ENCODE results near the gene RAC2.

The RAC2 gene

DNA sequence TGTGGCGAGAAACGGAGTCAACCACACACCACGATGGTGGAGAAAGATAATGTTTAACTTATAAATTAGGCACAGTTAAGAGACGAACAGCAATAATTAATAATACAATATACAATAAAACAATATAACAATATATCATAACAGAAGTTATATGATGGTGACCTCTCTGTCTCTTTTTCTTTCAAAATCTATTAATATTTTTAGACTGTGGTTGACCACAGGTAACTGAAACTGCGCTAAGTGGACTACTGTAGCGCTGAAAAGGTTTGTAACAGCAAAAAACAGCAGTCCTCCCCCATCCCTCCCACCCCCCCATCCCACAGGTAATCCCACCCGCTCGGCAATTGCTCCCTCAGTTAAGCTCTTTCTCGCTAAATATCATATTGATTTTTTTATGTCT lies 28.2 kb downstream of the RAC2 start:
- DNase-seq, result no peak

DNA sequence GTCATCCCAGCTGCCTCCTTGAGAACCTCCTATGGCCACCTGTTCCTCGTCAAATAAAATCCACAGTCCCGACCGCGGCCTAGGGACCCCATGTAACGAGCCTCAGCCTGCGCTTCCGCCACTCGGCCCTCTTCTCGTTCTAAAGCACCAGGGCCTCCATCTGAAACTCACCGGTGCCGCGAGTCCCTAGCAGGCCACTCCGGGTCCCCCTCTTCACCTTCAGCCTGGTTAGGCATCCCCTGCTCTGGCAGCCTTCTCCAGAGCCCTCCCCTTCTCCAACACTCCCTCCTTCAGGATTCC lies 29.4 kb downstream of the RAC2 start:
- DNase-seq, result no peak

DNA sequence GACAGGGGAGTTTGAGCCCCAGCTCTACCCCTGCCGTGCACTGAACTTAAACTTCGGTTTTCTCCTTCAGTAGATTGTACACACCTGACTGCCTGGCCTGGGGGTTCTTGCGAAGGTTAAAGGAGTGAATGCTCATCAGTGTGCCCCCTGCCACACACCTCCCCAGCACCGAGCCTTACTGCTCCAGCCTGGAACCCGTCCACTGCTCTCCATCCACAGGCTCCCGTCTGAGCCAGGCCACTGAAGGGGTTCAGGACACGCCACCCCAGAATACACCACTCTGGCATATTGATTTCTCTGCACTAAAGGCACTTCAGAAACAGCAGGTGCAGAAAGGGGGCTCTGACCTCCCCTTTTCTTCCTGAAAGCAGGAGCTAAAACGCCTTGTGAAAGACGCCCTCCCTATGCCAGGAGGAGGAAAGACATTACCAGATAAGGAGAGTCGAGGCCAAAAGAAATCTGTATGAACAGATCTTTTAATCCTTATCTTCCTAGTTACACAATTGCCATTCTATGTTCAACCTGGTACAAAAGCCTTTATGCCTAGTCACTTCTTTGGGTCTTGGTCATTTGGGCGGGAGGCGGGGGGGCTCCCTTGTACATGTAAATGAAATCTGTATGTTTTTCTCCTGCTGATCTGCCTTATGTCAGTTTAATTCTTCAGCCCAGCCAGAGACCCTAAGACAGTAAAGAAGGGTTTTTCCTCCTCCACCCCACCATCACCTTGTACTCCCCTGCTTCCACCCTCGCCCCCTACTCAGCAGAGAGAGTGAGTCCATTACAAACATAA lies 29.9 kb downstream of the RAC2 start:
- DNase-seq, result no peak

DNA sequence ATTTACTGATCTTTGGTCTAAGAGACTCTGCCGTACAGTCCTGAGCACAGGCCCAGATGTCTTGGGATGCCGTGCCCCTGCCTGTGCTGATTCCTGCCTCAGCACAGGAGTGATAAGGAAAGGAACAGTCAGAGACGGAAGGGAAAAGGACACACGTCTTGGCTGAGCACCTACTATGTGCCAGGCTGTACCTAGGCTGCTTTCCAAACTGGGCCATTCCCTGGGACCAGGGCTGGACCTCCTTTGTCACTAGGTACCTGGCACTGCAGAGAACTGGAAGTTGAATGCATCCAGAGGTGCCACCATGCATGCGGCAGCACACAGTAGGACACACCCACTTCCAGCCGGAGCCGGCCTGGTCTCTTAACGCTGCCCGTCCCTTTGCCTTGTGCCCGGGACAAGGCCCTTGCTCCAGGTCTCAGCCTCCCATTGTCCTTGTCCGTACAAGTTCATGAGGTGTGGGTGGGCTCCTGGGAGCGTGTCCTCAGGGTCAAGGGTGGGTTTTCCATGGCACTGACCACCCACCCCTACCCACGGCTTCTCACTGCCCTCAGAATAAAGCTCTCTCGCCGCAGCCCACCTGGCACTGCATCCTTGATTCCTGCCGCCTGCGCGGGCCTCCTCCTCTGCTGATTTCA lies 30.7 kb downstream of the RAC2 start:
- no peak for DNase-seq

DNA sequence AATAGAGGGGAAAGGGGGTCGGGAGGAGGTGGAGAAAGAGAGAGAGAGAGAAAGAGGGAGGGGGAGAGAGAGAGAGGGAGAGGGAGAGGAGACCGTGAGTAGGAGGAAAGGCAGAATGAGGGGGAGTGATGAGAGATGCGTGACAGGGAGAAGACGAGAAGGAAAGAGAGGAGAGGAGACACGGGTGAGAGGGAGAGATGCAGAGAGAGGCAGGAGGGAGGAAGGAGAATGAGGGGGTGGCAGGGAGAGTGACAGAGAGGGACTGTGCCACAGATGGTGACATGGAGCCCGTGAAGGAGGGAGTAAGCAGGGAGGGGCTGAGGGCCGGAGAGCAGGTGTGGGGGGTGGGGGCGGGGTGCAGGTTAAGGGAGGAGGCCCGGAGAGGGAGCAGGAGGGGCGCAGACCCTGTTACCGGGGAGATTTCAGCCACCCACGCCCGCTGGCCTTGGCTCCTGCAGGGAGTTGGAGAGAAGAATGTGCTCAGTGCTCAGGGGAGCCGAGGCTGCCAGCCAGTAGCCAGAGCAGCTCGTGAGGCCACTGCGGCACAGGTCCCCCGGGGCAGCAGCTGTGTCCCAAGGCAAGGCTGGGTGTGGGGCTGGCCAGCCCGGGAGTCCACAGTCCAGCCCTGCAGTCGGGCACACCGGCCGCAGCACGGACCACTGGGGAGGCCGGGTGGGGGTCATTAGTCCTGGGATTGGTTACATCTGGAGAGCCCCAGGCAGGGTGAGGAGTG lies 31.7 kb downstream of the RAC2 start, which contains the start of gene SSTR3:
SSTR3 (minus strand) TSS at position 304 of the 733 bp plus-strand sequence. CDS start 4,674 bp downstream, outside the sequence.
- DNase-seq, result no peak

DNA sequence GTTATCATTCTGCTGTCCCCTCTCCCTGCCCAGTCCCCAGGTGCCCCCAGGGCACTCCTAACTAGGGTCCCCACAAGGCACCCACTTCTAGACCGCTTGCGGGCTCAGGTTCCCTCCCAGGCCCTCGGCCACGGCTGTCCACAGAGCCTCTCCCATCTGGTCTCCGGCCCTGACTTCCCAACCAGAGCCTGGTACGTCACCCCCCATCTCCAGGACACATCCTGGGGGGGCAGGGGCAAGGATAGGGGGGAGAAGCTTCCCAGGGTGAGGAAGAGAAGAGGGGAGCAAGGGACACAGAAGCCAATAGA lies 32.2 kb downstream of the RAC2 start:
- DNase-seq, result no peak

DNA sequence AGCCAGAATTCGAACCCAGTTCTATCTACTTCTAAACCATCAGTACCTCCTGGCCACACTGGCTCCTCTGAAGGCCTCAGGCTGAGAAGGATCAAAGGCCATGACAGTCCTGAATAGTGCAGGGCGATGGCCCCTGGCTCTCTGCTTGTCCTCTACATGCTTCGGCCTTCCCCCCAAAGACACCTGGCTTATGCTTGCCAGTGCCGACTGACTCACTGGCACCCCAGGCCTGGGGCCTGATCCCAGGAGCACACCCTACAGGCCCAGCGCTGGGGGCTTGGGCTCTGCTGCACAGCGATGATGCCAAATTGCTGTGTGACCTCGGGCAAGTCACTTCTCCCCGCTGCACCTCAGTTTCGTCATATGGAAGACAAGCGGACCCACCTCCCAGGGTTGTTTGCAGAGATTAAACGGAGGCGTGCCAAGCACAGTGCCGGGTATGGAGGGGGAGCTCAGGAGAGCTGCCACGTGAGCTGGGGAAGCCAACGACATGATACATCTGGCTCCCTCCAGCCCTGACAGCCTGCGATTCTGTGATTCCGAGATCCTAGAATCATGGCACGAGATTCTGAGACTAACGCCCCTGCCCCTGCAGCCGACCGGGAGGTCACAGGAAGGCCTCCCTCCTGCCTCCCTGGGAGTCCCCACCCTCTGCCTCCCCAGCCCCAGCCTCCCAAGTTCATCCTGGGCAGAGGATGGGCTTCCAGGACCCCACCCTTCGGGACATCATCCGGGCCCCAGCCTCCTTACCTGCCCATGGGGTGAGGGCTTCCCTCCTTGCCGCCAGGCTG lies 32.8 kb downstream of the RAC2 start:
- no peak for DNase-seq

DNA sequence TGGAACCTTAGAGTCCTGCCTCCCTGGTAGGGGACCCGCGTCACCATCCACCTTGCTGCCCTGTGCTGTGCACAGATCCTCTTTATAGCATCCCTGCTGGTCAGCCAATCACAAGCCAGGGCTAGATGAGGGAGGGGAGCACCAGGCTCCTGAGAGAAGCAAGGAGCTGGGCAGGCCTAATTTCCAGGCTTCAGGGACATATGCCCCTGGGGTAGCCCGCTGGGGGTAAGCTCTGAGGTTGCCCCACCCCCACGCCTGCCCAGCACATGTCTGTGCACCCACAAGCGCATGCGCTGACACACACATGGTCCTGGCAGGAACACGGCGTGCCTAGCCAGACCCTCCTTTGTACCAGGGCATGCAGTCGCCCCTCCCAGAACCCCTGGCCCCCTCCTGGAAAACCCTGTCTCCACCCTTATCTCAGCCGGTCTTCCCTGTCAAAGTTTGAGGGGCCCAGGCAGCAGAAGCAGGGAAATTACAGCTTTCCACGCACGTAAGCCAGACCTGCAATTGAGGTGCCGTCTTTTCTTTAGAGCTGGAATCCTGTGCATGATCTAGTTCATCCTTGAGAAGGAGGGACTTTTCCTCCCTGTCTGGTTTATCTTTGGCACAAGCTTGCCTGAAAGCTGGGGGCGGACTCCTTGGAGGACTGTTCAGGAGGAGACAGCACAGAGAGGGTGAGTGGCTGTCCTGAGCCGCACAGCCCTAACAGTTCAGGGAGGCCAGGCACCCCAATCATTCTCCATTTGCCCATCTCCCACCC lies 33.8 kb downstream of the RAC2 start:
- DNase-seq, result no peak

DNA sequence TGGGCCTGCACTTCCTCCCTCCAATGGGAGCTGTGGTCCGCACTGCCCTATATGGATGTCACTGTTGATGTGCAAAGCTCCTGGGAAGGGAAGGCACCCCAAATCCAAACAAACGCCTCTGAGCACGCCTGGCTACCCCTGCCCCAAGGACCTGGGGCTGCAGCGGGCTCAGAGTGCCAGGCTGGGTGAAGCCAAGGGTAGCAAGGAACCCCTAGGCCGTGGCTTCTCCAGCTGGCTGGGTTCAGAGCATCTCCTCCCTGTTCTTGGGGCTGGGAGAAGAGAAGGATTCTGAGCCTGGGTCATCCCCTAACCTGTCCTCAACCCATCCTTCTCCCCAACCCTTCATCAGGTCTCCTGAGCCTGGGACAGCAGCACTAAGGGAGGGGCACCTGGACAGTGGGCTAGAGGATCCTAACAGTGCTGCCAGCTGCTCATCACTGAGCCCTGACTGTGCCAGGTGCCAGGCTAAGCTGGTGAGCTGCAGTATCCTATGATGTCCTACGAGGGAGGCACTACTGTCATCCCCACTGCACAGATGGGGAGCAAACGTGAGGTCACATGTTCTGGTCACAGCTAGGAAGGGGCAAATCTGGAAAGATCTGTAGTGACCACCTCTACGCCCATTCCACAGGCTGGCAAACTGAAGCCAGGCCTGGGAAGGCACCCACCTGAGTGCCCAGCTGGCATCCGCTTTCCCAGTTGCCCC lies 34.8 kb downstream of the RAC2 start:
- no peak for DNase-seq

DNA sequence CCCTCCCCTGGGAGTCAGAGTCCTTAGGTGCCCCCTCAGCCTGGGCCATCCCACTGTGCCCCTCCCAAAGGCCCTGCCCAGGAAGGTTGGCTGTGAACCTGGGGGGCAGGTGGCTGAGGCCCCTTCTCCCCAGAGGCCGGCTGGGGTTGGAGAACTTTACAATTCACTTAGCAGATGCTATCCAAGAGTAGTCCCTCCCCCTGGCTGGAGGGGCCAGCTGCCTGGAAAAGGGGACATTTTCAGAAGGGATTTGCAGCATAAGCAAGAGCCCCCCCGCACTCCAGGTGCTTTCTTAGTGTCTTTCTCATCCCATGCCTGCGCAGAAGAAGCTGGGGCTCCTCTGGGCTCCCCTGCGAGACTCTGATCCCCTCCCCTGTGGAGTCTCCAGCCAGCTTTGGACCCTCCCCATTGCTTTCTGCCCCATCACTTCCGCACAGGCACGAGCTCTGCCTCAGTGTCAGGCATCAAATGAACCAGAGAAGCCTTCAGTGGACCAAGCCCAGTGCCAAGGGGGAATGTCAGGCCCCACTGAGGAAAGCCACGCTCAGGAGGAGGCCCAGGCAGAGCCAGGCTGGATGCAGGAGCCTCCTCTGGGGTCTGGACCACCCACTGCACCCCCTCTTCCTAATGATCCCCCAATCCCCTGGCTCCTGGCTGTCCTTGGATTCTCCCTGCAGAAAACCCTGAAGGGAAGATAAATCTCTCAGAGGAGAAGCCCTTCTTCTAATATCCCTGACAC lies 35.5 kb downstream of the RAC2 start:
- no peak for DNase-seq

DNA sequence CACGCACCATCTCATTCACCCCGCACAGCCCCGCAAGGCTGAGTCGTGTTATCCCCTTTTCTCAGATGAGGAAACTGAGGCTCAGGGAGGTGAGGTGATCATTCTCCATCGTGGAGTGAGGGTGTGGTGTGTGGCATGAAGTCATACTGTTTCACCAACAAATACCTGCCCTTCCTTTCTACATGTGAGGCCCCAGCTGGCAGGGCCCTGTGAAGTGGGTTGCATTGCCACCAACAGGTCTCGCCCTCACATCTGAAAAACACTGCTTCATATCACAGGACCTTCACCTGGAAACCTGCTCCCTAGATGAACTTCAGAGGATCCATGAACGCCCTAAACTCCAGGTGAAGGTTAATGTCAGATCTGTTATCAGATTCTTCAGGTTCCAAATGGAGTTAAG lies 36.1 kb downstream of the RAC2 start:
- DNase-seq, result no peak

DNA sequence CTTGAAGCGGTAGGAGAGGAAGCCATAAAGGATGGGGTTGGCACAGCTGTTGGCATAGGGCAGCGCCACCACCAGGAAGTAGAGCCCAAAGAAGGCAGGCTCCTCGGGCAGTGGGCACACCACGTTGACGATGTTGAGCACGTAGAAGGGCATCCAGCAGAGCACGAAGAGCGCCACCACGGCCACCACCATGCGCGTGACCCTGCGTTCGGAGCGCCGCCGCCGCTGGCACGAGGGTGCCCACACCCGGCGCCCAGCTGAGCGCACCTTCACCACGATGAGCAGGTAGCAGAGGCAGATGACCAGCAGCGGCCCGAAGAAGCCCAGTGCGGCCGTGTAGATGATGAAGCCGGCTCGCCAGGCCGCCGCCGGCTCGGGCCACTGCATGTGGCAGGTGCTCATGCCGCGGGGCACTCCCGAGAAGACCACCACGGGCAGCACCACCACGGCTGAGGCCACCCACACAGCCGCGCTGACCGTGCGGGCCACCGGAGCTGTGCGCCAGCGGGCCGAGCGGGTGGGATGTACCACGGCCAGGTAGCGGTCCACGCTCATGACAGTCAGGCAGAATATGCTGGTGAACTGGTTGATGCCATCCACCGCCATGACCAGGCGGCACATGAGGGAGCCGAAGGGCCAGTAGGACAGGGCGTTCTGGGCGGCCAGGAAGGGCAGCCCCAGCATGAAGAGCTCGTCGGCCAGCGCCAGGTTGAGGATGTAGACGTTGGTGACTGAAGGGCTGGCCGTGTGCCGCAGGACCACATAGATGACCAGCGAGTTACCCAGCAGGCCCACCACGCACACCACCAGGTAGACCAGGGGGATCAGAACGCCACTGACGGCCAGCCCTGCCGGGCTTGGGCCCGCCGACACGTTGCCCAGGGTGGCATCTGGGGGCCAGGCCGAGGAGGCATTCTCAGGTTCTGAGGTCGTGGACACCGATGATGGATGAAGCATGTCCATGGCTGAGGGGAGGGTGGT lies 36.9 kb downstream of the RAC2 start:
- no peak for DNase-seq

DNA sequence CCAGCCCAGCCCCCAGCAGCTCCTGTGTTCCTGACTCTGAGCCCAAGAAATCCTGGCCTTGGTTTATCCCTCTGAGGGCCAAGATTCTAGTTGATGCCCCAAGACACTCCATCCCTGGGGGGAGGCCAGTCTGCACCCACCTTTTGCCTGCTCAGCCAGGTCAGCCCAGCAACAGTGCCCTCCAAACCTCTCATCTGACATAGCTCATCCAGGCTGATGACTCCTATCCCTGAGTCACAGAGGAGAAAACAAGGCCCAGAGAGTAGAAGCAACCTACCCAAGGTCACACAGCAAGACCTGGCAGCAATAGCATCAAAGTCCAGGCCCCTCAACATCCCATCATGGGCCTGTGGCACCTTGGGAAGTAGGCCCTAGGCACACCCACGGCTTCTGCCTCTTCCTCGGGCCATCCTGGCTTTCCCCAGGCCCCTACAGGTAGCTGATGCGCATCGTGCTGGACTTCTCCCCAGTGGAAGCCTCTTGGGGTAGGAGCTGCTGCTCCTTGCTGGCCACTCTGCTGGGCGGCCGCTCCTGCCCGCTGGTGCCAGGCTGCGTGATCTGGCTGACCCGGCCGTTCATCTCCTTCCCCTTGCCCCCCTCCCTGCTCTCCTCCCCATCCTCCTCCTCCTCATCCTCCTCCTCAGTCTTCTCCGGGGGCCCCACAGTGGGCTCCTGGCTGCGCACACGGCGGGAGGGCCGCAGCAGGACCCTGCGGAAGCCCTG lies 37.8 kb downstream of the RAC2 start:
- no peak for DNase-seq

DNA sequence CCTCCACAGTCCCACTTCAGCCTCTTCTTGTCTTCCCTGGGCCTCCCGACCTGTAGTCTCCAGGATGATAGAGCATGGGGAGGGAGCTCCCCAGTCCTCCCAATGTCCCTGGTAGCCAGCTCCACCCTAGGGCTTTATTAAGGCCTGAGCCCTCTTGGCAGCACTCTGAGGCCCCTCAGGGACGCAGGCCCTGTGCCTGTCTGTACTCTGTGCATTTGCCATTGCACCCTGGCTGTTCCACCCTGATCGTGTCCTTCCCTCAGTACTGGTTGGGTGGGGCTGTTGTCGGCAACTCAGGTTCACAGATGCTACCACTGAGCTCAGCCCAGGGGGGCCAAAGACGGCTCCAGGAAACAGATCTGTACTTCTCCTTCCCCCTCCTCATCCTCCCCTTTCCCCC lies 39.0 kb downstream of the RAC2 start:
- DNase-seq, result no peak

DNA sequence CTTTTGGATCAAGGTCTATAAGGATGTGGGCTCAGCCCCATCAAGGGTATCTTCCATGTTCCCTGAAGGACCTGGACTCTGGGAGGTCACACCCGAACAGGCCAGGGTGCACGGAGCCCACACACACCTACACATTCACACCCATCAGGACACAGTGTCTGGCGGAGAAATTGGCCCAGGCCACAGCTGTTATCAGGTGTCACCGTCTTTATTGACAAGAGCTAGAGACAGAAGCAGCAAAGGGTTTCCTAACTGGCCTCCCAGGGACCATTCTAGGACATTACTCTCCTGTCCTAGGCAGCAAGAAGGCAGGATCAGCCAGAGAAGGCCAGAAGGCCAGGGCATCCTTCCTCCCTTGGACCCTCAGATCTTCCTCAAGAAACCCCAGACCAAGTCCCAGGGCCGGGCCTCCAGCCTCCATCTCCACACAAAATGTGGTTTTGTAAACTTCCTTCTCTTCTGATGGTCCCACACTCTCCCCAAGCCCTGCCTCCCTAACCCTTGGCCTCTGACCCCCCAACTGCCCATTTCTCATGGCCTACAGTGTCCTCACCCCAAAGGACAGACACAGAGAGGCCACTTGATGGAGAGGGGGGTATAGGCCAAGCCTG lies 39.9 kb downstream of the RAC2 start:
- DNase-seq, result no peak

DNA sequence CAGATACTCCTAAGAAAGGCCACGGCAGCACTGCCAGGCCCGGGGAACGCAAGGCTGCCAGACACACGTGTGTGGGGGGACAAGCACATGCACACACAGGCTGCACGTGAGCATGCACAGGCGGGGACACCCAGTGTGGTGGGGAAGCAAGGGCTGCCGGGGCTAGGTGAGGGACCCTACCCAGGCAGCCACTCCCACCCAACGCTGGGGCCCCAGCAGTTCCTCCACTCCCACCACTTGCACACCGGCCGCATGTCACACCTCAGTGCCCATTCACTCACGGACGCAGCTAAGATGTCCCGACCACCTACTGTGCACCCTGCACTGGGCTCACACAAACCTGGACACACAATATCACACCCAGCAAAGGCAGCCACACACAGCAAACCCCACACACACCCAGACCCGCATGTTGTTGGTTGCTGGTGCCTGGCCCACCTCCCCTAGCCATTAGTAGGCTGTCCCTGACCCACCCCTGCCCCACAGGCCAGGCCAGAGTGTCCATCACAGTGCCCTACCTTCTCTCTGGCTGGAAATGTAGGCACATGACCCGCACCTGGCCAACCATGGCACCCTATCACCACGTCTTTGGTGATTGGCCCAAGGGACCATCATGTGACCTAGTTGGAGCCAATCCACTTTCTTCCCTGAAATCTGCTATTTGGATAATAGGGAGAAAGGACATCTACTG lies 40.6 kb downstream of the RAC2 start:
- no peak for DNase-seq

DNA sequence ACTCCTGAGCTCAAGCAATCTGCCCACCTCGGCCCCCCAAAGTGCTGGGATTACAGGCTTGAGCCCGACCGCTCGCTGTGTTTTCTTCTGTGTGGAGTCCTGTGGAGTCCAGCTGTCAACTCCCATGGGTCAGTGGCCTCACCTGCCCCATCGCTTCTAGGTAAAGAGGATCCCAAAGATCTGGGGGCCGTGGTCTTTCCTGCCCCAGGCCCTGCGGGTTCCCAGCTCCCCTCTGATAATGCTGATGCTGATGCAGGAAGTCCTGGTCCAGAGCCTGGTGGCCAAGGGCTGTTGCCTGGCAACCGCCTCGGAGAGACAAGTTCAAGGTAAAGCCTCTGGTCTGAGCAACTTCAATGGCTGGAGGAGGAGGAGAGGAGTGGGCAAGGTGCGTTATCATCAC lies 41.4 kb downstream of the RAC2 start:
- DNase-seq, result no peak

DNA sequence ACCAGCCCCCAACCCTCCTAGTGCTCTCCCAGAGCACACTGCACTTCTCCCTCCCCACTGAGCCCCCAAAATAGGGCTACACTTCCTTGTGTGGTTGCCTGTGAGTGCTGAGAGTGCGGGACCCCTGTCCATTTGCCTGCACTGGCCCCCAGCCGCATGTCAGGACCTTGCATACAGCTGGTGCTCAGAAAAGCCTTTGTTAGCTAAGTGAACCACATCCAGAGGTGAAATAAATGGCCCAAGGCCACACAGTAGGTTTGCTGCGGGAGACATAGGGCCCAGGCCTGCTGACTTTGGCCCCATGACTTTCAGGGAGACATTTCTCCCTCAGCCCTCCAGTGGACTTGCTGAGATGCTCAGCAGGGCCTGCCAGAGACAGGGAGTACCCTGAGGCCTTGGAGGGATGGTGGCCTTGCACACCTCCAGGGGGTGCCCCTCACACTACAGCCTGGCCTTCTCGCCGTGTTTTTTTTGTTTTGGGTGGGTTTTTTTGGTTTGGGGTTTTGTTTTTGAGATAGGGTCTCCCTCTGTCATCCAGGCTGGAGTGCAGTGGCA lies 42.0 kb downstream of the RAC2 start:
- DNase-seq, result no peak

Data from NCI-H345 (cell line).